ENCODE results near the gene C3orf52. TPM values are rescaled to one million over a fixed set of nuclear protein-coding genes. Genes with fewer than 3 reads are reported as not detected.

The C3orf52 gene
- total and polyA plus RNA-seq, 2 experiments from 2014 or later = 8.1 to 16.6 TPM

GRCh38 chr3:112122870-112123269, 36.7 kb downstream of the C3orf52 start:
- Histone ChIP-seq H3F3A (replicated peaks; ENCODE audit: low read depth) (no peaks in the 10 kb centered on the region), H3K9me2 (ENCODE audit: insufficient read depth) (no peaks in the 10 kb centered on the region), H3K4me3 (no peak overlapping the region), H3K4me2 (no peak overlapping the region), H3K79me2 (replicated peaks; ENCODE audit: insufficient read depth) (no peaks in the 10 kb centered on the region), H3K4me1 (ENCODE audit: insufficient read depth) (peaks cover 47% of the 10 kb centered on the region), H3K27me3 (ENCODE audit: insufficient read depth) (no peaks in the 10 kb centered on the region), H2AFZ (no peak overlapping the region), H4K20me1 (replicated peaks; ENCODE audit: insufficient read depth) (no peaks in the 10 kb centered on the region), H3K36me3 (ENCODE audit: insufficient read depth) (no peaks in the 10 kb centered on the region; the same call in 1 of the 2 replicates), H3K27ac (ENCODE audit: low read depth) (no peak overlapping the region)
- Mint-ChIP-seq H3K36me3 (ENCODE audit: low read depth) (peaks cover 14% of the 10 kb centered on the region; the same call in 2 of the 3 replicates), H3K27me3 (ENCODE audit: insufficient read depth, low read depth, poor library complexity) (peaks cover 3% of the 10 kb centered on the region), H3K4me3 (no peak overlapping the region), H3K4me1 (peaks cover 42% of the 10 kb centered on the region), H3K27ac (no peak overlapping the region), H3K9me3 (no peaks in the 10 kb centered on the region)
- TF ChIP-seq CREB1 (CRISPR knock-in tag; IDR thresholded peaks at IDR 0.05; ENCODE audit: low read depth) = no peak
- TF ChIP-seq EZH2 (IDR thresholded peaks at IDR 0.05; ENCODE audit: low read depth, unreplicated experiment) = no peak
- TF ChIP-seq STAT1 (IDR thresholded peaks at IDR 0.05; ENCODE audit: unreplicated experiment) = no peak
- TF ChIP-seq EZH2phosphoT487 (IDR thresholded peaks at IDR 0.05; ENCODE audit: unreplicated experiment) = no peak
- no peak for TF ChIP-seq POLR2AphosphoS5 (IDR thresholded peaks at IDR 0.05; ENCODE audit: low read depth)
- TF ChIP-seq NANOG (IDR thresholded peaks at IDR 0.05; ENCODE audit: borderline replicate concordance) = no peak
- TF ChIP-seq ZNF114 (CRISPR knock-in tag; IDR thresholded peaks at IDR 0.05) = no peak
- no peak for TF ChIP-seq REST (IDR thresholded peaks at IDR 0.05; ENCODE audit: unreplicated experiment)
- TF ChIP-seq ZNF331 (CRISPR knock-in tag; IDR thresholded peaks at IDR 0.05; ENCODE audit: low read depth) = no peak
- TF ChIP-seq ETS1 (IDR thresholded peaks at IDR 0.05) = no peak
- no peak for TF ChIP-seq ZNF462 (CRISPR knock-in tag; IDR thresholded peaks at IDR 0.05)
- TF ChIP-seq JUNB (IDR thresholded peaks at IDR 0.05; ENCODE audit: unreplicated experiment) = no peak
- no peak for ATAC-seq
- DNase-seq (ENCODE audit: low spot score) = no peak

All from GM23338 (cell line).